Lung (tissue), 12 donors: ENCODE measurements around the gene SPI1. TPM values are rescaled to one million over a fixed set of nuclear protein-coding genes. Genes with fewer than 3 reads are reported as not detected.
A peak's percentile ranks its signal among the peaks of the same experiment; 100 is the strongest.

Experiments
- ATAC-seq: fragments of 200-7000 bp; cut with Tn5 transposase; one replicate; pipeline ENCODE4 v1.9.1; 2020; ENCODE audit warnings: moderate number of reproducible peaks; ENCODE audit not compliant: insufficient read depth, low FRiP score
- DNase-seq, 3 donors: peaks; one replicate each; pipeline ENCODE4 v3.0.0-alpha.2; 2013 to 2017
- H3K27ac ChIP-seq, 2 donors: one replicate each; pipeline ENCODE4 v1.5.1; 2013; ENCODE audit warnings: mild to moderate bottlenecking in 2 of 2, moderate library complexity in 2 of 2, control low read depth in 1 of 2, inconsistent platforms in 1 of 2, low read depth in 1 of 2, low read length in 1 of 2
- H3K27me3 ChIP-seq, 3 donors: one replicate each; pipeline ENCODE4 v1.5.1; 2013; ENCODE audit warnings: low read length in 2 of 3; ENCODE audit not compliant: control insufficient read depth in 3 of 3, insufficient read depth in 3 of 3
- H3K36me3 ChIP-seq, 4 donors: one replicate each; pipeline ENCODE4 v1.5.1; 2013; ENCODE audit warnings: low read length in 4 of 4, mild to moderate bottlenecking in 1 of 4, moderate library complexity in 1 of 4; ENCODE audit not compliant: control insufficient read depth in 4 of 4, insufficient read depth in 4 of 4
- H3K4me1 ChIP-seq, 5 donors: one replicate each; pipeline ENCODE4 v1.5.1; 2013; ENCODE audit warnings: low read length in 5 of 5, mild to moderate bottlenecking in 2 of 5, moderate library complexity in 1 of 5; ENCODE audit not compliant: control insufficient read depth in 5 of 5, insufficient read depth in 5 of 5
- H3K4me3 ChIP-seq: one replicate; pipeline ENCODE4 v1.5.1; 2013; ENCODE audit warnings: mild to moderate bottlenecking, control low read depth, moderate library complexity
- H3K9ac ChIP-seq, 2 donors: one replicate each; pipeline ENCODE4 v1.5.1; 2013; ENCODE audit warnings: low read length in 2 of 2, control low read depth in 1 of 2; ENCODE audit not compliant: insufficient read depth in 1 of 2
- H3K9me3 ChIP-seq, 4 donors: one replicate each; pipeline ENCODE4 v1.5.1; 2013; ENCODE audit warnings: low read length in 3 of 4, mild to moderate bottlenecking in 1 of 4, moderate library complexity in 1 of 4; ENCODE audit not compliant: control insufficient read depth in 4 of 4, insufficient read depth in 3 of 4
- CTCF ChIP-seq: IDR thresholded peaks from 2 replicates; pipeline ENCODE4 v1.5.1; 2012; ENCODE audit warnings: mild to moderate bottlenecking; ENCODE audit errors: control extremely low read depth, extremely low read depth
- WGBS, 2 donors: extraction: QIAGEN DNeasy Blood & Tissue Kit; methylation state at CpG; one replicate each; pipeline ENCODE4 v1.1.7; 2013; 5-methylcytosine and 5-hydroxymethylcytosine counted together
- polyA plus RNA-seq, 2 donors: library from polyadenylated mRNA; stranded (reverse); fragments of 200-250 nt; gene quantifications; one replicate each; pipeline ENCODE4 v1.2.1, GENCODE V29; 2013
- total RNA-seq, 2 donors: library from RNA; depleted of rRNA in 1 of 2; stranded (reverse); fragments of >200 nt in 1 of 2; gene quantifications; one replicate each; pipeline ENCODE4 v1.2.1, GENCODE V29; 2014 to 2021
- donor health status: control.
- donor health status: control.
- donor health status: Bipolar disorder and iron deficiency.
- donor health status: healthy.
- donor health status: DM: yes; HTN: yes; CAD: no.

Gene SPI1
- total and polyA plus RNA-seq, 4 donors = 27.6 to 344 (median 156) TPM

GRCh38 chr11:47409440-47410369 lies 31.4 kb upstream of the SPI1 start:
- no peak for TF ChIP-seq CTCF
- Histone ChIP-seq H3K36me3 (peaks cover 0 to 22% (median 8%) of the 10 kb centered on the region in 4 donors), H3K27ac (peak overlapping the region; percentile 76 to 98), H3K4me1 (peaks cover 9 to 30% (median 20%) of the 10 kb centered on the region in 5 donors), H3K9ac (peak overlapping the region; percentile 72 to 89), H3K9me3 (no peaks in the 10 kb centered on the region), H3K4me3 (peak overlapping the region; percentile 75), H3K27me3 (no peaks in the 10 kb centered on the region)
- 82 to 88% methylated on average over 31 of the region's 31 CpGs for WGBS, 2 donors
- no peak for DNase-seq
- ATAC-seq = no peak

- H3K4me1 ChIP-seq = peaks cover 9 to 29% (median 20%) of the 10 kb centered on the region in 5 donors
- WGBS, 2 donors = 5 to 12% methylated on average over 37 to 50 of the region's 50 CpGs
- H3K4me3 ChIP-seq = peak overlapping the region; percentile 75
- peak overlapping the region; percentile 72 to 89 for H3K9ac ChIP-seq
- no peaks in the 10 kb centered on the region for H3K9me3 ChIP-seq
- DNase-seq (peak; percentile 58 to 64 (median 60)), ATAC-seq (no peak)
- H3K36me3 ChIP-seq = peaks cover 0 to 14% (median 6%) of the 10 kb centered on the region in 4 donors
- TF ChIP-seq CTCF = no peak
- no peaks in the 10 kb centered on the region for H3K27me3 ChIP-seq
- peak overlapping the region; percentile 76 to 98 for H3K27ac ChIP-seq
Measured at GRCh38 chr11:47408598-47409439, 30.5 kb upstream of the SPI1 start.

- Histone ChIP-seq H3K4me3 (peak within 1 kb of the TSS; percentile 75), H3K27me3 (no peaks in the 10 kb centered on the region), H3K27ac (peak within 1 kb of the TSS; percentile 95 to 98), H3K9me3 (no peaks in the 10 kb centered on the region), H3K9ac (peak within 1 kb of the TSS; percentile 72 to 89), H3K4me1 (peaks cover 9 to 27% (median 20%) of the 10 kb centered on the region in 5 donors), H3K36me3 (peaks cover 0 to 11% (median 4%) of the 10 kb centered on the region in 4 donors)
- ATAC-seq (peak; percentile 91), DNase-seq (peak; percentile 96 to 97 (median 97))
- TF ChIP-seq CTCF = peak; percentile 62
- WGBS, 2 donors = 1% methylated on average over 55 to 70 of the region's 70 CpGs
Measured at GRCh38 chr11:47407746-47408590, 29.6 kb upstream of the SPI1 start, which contains the start of gene SLC39A13. TSS of gene SLC39A13 (plus strand) at chr11:47408590. CDS start at chr11:47410095, 1,505 bp downstream.
